Stimulated activated CD8-positive, alpha-beta memory T cell treated with anti-CD3 and anti-CD28 coated beads, Interleukin-2, amount 100 ng/mL, for 48 hours (primary cell): ENCODE results near the gene KCTD13.
"Not testable (repeated sequence)": the region's sequence is repeated elsewhere in the genome, so short reads cannot be mapped to it uniquely, and the experiment has no call there.

Source experiments
- DNase-seq, 2 donors: peaks; one replicate each; pipeline ENCODE4 v3.0.0-alpha.2; 2020; ENCODE audit warnings: low read depth in 2 of 2

KCTD13 gene, protein sequence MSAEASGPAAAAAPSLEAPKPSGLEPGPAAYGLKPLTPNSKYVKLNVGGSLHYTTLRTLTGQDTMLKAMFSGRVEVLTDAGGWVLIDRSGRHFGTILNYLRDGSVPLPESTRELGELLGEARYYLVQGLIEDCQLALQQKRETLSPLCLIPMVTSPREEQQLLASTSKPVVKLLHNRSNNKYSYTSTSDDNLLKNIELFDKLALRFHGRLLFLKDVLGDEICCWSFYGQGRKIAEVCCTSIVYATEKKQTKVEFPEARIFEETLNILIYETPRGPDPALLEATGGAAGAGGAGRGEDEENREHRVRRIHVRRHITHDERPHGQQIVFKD

DNA sequence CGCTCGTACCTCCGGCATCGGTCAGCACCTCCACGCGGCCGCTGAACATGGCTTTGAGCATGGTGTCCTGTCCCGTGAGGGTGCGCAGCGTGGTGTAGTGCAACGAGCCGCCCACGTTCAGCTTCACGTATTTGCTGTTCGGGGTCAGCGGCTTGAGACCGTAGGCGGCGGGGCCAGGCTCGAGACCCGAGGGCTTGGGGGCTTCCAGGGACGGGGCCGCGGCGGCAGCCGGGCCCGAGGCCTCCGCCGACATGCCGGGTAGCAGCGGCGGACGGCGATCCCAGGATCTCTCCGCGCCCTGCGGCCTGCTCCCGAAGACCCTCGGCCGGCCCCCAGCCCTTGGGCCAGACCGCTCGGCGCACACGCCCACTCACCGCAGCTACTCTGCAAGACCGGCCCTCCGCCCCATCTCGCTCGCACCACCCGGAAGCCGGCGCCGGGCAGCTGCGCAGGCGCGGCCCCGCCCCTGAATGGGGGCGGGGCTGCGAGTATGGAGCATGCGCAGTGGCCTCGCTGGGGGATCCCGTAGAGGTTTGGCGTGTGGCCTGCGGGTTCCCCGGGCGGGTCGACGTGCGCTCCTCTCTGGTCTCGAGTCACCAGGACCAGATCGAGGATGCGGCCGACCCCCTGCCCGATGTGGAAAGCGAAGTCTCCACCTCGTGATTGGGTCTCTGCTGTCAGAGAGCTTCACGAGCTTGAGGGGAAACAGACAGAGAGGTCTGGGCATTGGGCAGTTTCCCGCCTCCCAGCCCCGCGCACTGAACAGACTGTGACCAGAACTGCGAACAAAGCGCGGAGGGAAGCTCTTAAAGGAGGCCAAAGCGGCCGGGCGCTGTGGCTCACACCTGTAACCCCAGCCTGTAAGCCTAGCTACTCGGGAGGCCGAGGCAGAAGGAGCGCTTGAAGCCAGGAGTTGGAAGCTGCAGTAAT, at the start of gene KCTD13:
KCTD13 (minus strand) TSS at position 446 of the 930 bp plus-strand sequence; CDS start at position 253, 193 bp downstream.
- peak; percentile 81 to 83 for DNase-seq

DNA sequence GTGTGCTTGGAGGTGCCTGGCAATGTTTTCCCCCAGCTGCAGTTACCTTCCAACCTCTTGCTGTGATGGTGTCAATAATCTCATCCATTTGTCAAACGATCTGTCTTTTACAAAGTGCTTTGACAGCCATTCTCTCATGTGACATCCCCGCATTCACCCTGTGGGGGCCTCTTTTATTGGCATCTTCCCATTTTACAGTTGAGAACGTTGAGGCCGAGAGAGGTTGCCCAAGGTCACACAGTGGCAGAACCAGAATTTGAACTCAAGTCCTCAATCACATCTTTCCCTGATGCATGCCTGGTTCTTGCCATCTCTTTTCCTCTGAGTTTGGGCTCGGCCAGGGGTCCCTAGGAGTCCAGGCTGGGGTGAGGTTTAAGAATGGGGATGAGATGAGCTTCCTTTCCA, 49.1 kb upstream of the KCTD13 start:
- DNase-seq = no peak

DNA sequence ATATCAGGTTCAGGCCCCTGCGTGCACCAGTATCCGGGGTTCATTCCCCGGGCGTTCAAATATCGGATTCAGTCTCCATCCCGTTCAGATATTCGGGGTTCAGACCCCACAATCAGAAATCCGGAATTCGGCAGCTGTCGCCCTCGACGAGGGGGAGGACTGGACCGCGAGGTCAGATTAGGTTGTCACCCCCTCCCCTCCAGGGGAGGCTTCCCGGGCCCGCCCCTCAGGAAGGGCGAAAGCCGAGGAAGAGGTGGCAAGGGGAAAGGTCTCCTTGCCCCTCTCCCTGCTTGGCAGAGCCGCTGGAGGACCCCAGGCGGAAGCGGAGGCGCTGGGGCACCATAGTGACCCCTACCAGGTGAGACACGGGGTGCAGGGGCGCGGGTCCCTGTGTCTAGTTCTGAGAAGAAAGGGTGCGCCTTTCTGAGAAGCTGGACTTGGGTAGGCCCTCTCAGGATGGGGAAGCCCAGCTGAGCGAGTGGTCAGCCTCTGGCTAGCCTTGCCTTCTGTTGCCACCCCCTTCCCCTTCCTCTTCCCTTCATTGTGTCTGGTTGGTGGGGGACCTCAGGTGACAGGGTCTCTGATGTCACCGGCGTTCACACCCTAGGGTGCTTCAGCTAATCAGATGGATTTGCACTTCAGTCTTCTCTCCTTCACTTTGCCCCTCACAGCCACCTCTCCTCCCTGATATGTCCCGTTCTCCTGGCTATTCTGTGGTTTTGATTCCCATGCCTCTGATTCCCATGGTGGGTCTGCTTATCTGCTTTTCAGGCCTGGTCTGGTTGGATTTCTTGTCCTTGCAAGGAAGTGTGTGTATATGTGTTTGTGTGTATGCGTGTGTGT, 48.5 kb upstream of the KCTD13 start:
- no peak for DNase-seq

DNA sequence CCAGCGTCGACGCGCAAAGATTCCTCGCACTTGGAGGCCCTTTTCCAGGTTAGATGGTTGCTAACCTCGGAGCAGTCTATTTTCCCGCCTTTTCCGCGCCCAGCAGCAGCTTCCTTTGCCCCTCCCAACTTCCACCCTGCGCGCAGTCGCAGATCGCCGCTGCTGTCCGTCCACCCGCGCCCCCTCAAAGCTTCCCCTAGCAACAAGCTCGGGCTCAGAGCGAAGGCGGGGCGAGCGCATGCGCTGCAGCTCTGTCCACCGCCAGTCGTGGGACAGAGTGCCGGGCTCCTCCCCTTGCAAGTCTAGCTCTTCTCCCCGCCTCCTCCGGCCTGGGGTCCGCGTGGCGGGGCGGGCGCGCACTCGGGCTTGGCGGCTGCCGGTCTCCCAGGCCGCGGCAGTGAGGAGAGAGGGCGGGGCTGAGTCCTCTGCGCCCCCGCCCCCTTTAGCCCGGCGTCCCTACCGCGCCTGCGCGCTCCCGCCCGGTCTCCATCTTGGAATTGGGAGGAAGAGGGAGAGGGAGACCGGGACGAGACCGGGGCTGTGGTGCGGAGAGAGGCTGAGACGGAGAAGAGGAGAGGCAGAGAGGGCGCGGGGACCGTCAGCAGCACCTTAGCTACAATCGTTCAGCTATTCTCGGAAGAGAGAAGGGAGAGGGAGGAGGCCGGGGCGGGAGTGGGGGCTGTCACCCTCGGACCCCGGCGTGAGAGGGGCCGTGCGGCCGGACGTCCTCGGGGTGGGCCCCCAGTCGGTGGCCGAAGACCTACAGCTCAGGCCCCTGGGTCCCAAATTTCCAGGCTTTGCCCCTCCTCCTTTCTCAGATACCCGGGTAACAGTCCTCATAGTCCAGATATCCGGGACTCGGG, 47.6 kb upstream of the KCTD13 start, which contains the start of gene TAOK2:
TAOK2 (plus strand) TSS at position 485 of the 863 bp plus-strand sequence. CDS start 3,905 bp downstream, outside the sequence.
- DNase-seq = peak; percentile 95 to 98

DNA sequence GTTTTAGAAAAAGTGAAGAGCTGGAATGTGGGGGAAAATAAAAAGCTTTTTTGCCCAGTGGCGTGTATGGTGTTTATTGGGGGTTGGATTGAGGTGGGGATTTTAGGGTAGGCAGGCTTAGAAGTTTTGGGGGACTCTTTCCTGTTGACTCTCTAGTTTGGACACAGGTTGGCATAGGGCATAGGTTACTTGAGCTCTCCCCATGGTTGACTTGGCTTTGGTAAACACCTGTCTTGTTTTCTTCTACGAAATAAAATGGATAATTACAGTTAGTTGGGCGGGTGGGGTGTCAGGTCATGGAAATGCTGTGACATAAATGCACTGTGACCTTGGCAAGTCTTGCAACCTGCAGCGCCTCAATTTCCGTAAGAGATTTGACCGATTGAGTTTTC, 47.0 kb upstream of the KCTD13 start:
- DNase-seq = no peak

DNA sequence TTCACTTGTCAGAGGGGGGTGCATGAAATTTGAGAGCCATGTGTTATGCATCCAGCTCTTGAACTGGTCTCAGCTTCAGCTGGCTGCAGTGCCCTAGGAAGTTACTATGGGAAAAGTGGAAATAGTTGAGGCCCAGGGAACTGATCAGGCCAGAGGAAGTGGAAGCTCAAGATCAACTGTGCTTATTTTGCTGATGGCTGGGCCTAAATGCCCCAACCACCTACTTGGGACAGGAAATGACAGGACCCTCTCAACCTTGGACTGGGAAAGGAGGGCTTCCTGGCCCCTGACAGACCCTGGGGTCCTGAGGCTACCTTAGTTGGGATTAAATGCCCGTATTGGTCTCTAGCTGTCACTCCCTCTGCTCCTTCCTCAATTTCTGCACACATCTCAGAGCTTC, 46.5 kb upstream of the KCTD13 start:
- DNase-seq = no peak

DNA sequence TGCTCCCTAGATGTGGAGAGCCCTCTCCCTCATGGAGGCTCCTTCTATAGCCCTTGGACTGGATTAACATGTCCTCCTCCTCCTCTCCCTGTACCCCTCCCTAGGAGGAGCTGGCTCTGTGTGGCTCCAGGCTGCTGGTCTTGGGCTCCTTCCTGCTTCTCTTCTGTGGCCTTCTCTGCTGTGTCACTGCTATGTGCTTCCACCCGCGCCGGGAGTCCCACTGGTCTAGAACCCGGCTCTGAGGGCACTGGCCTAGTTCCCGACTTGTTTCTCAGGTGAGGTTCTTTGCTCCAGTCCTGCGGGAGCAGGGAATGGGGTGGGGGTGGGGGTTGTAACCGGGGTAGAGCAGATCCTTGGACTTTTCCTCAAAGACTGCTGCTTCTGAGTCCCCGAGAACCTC, 45.3 kb upstream of the KCTD13 start:
- DNase-seq = no peak

DNA sequence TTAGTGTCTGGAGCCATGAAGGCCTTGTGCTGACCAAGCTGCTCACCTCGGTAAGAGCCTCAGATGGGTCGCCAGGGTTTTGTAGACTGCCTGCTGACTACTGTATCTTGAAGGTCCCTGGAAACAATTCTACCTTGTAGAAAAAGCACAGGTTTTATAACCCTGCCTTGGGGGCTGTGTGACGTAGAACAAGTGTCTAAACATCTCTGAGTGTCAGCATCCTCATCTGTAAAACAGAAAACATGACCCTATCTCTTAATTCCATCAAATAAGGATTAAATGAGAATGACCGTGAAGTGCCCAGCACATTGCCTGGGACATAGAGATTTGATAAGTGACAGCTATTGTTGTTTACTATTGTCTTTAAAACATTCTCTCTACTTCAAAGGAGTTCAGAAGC, 42.2 kb upstream of the KCTD13 start:
- DNase-seq = no peak

DNA sequence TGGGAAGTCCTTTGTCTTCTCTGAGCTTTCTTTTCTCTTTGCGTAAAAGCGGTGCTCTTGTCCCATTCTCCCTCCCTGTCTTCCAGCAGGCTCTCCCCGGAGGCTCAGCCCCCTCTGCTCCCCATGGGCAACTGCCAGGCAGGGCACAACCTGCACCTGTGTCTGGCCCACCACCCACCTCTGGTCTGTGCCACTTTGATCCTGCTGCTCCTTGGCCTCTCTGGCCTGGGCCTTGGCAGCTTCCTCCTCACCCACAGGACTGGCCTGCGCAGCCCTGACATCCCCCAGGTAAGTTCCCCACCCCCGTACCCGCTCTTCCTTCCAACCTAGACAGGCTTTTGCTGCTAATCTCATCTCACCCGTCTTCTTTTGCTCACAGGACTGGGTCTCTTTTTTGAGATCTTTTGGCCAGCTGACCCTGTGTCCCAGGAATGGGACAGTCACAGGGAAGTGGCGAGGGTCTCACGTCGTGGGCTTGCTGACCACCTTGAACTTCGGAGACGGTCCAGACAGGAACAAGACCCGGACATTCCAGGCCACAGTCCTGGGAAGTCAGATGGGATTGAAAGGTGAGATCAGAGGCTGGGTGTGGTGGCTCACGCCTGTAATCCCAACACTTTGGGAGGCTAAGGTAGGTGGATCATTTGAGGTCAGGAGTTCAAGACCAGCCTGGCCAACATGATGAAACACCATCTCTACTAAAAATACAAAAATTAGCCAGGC, 37.2 kb upstream of the KCTD13 start:
- DNase-seq = no peak

DNA sequence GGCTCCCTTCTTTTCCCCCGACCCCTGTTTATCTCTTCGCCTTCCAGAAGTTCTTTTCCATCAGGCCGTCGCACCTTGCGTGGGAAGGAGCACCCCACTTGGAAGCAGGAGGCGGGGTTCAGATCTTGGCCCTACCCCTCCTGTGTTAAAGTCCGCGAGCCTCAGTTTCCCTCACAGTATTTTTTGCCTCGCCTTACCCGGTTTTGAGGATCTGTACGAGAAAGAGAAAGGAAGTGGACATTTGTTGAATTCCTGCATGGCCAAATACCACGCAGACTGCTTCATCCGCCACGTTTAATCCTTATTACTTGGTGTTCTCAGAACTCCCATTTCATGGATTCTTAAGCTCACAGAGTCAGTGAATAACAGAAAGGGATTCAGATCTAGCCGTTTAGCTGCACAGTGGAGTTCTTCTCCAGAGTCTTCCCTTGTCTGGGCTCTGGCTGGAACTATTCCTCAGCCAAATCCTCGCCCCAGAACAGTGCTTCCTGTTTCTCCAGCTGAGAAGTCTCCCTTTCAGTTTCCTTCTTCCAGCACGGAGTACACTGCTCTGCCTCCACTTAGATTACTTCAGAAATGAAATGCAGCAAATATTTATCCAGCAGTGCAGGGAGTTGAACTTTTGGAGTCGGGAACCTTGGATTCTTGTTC, 36.4 kb upstream of the KCTD13 start:
- no peak for DNase-seq

DNA sequence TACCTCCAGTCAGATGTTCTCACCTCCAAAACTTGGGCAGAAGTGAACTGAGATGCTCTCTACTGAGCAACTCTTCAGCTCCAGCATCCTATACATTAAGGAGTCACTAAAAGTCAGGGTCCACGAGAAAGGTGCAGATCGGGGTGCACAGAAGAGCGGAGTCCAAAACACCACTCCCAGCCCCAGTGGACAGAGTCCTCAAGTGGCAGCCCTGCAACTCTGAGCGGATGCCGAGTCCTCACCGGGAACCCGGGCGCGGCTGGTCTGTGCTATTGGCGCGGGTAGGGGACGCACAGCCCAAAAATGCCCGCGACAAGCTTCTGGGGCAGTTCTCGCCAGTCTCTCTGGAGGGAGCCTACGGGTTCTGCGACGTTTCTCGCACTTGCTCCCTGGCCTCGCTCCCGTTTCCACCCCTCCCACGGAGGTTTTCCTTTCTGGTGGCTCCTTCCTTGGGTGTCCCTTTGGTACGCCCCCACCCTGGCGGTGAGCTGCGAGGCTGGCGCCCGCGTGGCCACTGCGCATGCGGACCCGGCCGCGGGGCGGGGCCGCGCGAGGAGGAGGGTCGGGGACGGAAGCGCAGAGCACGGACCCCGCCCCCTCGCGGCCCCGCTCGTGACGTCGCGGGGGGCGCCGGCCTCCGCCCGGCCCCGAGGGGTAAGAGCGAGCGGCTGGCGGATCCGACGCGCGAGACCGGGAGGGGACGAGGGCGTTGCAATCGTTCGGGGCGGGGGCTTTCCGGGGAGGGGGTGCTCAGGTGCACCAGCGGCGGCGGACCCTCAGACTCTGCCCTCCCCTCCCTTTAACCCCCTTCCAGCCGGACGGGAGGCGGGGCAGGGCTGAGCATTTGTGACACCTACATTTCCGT, 35.7 kb upstream of the KCTD13 start, which contains the start of gene TMEM219:
TMEM219 (plus strand) TSS at position 601 of the 865 bp plus-strand sequence. CDS start 1,065 bp downstream, outside the sequence.
- DNase-seq = peak; percentile 89 to 95

DNA sequence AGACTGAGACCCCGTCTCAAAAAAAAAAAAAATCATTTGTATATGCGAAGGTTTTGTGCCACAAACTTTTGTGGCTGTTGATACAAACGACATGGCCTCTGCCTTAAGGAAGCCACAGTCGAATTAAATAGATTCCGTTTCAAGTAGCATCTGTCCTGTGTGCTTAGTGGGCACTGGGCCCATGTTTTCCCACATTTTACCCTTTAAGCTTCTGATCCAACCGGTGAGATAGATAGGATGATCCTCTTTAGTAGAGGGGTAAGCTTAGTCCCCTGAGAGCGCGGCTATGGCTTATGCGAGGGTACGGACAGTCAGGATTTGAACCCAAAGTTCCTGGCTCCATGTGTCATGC, 35.1 kb upstream of the KCTD13 start:
- DNase-seq = no peak

DNA sequence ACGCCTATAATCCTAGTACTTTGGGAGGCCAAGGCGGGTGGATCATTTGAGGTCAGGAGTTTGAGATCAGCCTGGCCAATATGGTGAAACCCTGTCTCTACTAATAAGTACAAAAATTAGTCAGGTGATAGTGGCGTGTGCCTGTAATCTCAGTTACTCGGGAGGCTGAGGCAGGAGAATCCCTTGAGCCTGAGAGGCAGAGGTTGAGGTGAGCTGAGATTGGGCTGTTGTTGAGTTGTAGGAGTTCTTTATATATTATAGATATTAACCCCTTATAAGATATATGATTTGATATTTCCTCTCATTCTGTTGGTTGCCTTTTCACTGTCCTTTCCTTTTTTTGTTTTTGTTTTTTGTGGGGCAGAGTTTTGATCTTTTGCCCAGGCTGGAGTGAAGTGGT, 33.8 kb upstream of the KCTD13 start:
- DNase-seq = not testable (repeated sequence)

DNA sequence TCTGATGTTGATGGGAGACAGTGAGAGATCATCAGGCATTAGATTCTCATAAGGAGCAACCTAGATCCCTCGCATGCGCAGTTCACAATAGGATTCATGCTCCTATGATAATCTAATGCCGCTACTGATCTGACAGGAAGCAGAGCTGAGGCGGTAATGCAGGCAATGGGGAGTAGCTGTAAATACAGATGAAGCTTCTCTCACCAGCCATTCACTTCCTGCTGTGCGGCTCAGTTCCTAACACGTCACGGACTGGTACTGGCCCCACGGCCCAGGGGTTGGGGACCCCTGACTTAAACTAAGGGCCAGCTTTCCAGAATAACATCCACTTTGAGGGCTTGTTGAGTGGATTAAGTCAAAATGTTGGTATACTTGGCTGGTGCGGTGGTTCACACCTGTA, 33.3 kb upstream of the KCTD13 start:
- no peak for DNase-seq

DNA sequence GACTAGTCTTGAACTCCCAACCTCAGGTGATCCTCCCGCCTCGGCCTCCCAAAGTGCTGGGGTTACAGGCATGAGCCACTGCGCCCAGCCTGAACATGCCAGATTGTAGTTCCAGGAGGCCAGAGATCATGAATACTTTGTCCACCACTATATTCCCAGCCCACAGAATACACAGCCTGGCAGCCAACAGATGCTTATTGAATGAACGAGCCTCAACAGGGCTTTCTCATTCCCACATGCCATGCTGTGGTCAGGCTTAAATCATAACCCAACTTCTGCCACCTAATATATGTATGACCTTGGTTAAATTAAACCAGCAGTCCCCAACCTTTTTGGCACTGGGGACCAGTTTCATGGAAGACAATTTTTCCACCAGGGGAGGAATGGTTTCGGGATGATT, 32.7 kb upstream of the KCTD13 start:
- DNase-seq = no peak

DNA sequence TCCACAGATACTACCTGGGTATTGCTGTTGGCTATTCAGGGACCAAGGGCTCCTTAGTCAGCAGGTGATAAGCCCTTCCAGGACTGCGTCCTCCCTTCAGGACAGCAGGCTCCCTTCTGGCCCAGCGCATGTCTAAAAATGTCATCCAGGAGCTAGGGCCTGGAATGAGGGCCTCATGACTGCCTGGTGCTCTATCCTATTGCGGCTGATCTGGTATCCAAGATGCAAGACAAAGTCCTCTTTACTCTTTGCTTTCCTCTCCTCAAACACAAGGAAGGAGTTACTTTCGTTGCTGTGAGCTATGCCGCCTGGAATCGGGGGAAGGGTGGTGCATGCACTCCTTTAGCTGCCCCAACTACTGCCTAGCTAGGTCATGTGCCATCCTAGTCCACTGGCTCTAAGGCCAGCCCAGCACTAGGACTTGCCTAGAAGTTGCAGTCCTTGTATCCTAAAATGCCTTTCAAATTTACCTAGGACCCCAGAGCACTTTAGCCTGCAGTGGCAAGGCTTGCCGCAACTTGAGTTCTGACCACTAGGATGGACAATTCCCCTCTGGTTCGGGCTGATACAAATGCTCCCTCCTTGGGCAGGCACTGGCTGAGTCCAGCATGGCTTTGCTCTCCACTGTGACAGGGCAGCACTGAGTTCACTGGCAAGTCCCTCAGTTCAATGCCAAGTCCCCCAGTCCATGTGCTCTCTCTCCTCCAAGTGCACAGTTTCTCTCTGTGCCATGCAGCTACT, 25.8 kb upstream of the KCTD13 start:
- no peak for DNase-seq

DNA sequence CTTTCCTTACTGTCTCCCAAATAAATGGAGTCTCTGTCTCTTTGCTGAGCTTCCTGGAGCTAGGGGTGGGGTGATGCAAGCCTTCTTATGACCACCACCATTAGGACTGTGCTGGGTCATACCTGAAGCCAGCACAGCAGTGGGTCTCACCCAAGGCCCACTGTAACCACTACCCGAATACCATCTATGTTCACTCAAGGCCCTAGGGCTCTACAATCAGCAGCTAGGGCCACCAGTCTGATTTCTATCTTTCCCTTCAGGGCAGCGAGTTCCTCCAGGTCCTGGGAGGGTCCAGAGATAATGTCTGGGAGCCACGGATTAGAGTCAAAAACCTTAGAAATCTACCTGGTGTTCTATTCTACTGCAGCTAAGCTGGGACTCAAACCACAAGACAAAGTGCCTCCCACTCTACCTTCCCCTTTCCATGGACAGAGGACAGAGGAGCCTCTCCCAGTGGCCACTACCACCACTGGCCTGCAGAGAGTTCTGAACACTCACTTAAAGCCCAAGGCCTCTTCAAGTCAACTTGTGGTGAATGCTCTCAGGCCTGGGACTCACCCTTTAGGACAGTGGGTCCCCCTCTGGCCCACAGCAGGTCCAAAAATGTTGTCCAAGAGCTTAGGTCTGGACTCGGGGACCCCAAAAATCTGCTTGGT, 24.9 kb upstream of the KCTD13 start:
- no peak for DNase-seq
